Measurements from ENCODE around the gene ETFDH.
A peak's percentile ranks its signal among the peaks of the same experiment; 100 is the strongest.
"Not testable (repeated sequence)": the region's sequence is repeated elsewhere in the genome, so short reads cannot be mapped to it uniquely, and the experiment has no call there.

Gene ETFDH

DNA sequence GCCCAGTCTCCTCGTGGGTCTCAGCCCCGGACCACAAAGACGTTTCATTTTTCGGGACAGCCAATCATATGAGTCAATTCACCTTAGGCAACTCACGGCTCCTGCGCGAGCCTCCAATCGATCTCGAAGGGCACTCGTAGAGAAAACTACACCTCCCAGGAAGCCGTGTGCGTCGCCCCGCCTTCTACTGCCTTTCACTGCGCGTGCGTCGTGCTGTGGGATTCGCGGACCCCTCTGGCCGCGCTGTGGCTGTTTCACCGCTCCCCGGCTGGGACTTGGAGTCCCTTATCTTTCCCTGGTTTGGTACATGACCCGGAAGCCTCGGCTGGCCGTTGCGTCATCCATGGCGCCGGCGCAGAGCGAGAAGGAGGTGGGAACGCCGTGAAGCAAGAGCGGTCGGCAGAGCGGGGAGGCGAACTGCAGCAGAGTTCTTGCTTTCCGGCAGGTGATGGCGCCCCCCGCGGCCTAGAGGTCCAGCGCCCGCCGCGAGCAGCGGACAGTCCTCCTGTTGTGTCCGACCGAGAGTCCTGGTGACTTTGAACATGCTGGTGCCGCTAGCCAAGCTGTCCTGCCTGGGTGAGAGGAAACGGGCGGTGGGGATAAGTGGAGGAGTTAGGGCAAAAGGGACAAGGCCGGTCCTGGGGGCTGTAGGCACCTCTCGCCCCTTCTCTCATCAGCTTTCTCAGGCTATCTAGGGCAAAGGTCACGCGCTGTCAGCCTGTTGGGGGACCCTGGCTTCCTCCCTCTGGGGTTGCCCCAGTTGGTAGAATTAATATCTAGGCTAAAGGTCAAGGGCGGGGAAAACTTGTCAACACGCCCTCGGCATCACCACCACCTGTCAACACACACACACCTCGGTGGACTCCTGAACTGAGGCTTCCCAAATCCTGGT is at the start of gene ETFDH:
Gene ETFDH (plus strand): TSS at position 382 of the 892 bp plus-strand sequence. CDS start 161 bp downstream, at position 543.
- peak; percentile 86 to 95 for DNase-seq (ENCODE audit: low read depth in 2 of 2)

DNA sequence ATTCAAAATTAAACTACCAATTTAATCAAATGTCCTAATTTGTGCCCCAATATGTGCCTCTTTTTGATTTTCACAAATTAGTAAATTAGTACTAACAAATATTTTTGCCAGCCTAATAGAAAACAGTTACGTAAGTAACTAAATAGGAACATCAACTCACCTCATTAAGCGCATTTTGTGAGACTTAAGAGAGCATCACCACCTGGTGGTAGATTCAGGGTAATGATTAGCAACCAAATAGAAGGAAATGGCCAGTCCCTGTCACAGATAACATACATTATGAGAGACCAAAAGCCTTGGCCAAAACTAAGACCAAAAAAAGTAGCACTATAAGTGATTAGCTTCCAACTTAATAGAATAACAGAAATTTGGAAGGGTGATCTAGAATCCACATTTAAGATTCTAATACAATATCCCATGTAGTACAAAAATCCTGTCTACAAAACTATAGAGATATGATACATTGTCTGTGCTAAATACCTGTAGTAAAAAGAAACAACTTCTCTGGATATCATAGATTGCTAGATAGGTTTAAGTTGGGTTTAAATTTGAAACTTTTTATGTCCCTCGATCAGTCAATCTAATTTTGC is 47.1 kb upstream of the ETFDH start:
- no peak for DNase-seq (ENCODE audit: low read depth in 2 of 2)

DNA sequence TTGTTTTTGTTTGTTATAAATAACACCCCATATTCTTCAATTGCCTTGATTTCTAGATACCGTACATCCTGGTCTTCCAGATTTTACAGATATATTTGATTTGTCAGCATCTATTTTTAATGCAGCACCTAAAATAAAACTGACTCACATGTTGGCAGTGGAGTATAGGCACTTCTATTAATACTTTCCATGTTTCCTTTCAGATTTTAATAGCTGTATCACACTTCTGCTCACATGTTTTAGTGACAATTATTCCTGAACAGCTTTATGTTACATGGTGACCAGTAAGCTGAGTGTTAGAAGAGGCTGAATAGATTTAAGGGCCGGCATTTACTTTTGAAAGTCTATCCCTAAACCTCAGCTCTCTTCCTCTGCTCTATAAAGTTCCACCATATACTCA is 46.6 kb upstream of the ETFDH start:
- DNase-seq (ENCODE audit: low read depth in 2 of 2) = no peak

GRCh38 chr4:158630893-158631292 is 41.2 kb upstream of the ETFDH start:
- no peak for DNase-seq (ENCODE audit: low read depth in 2 of 2)

GRCh38 chr4:158636619-158637018 is 35.5 kb upstream of the ETFDH start:
- no peak for DNase-seq (ENCODE audit: low read depth in 2 of 2)

- DNase-seq (ENCODE audit: low read depth in 2 of 2) = no peak
These were observed 27.7 kb upstream of the ETFDH start for GRCh38 chr4:158644356-158644755.

- no peak for DNase-seq (ENCODE audit: low read depth in 2 of 2)
These were observed 27.3 kb upstream of the ETFDH start for GRCh38 chr4:158644760-158645159.

GRCh38 chr4:158649111-158649680 is 22.9 kb upstream of the ETFDH start:
- DNase-seq (ENCODE audit: low read depth in 2 of 2) = no peak

DNA sequence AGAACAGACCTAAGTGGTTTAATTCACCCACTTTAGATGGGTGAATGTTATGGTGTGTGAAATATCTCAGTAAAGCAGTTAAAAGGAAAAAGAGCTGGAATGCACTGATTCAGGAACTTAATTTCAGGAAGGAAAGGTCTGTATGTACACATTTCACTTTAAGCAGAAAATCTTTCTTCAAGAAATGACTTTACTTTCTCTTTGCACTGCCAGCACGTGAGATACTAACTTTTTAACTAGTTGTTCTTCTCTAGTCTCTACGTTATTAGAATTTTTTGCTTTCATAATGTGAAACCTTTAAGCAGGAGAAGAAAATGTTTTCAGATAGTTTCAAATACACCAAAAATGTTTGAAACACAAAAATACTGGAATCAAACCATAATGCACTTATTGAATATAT is 19.2 kb upstream of the ETFDH start:
- no peak for DNase-seq (ENCODE audit: low read depth in 2 of 2)

GRCh38 chr4:158656439-158656838 is 15.7 kb upstream of the ETFDH start:
- DNase-seq (ENCODE audit: low read depth in 2 of 2) = no peak

- DNase-seq (ENCODE audit: low read depth in 2 of 2) = no peak
These were observed 14.8 kb upstream of the ETFDH start for GRCh38 chr4:158657291-158657690.

- DNase-seq (ENCODE audit: low read depth in 2 of 2) = not testable (repeated sequence)
These were observed 8.8 kb upstream of the ETFDH start for GRCh38 chr4:158663255-158663654.

- not testable (repeated sequence) for DNase-seq (ENCODE audit: low read depth in 2 of 2)
These were observed 8.1 kb upstream of the ETFDH start for GRCh38 chr4:158663707-158664625.

DNA sequence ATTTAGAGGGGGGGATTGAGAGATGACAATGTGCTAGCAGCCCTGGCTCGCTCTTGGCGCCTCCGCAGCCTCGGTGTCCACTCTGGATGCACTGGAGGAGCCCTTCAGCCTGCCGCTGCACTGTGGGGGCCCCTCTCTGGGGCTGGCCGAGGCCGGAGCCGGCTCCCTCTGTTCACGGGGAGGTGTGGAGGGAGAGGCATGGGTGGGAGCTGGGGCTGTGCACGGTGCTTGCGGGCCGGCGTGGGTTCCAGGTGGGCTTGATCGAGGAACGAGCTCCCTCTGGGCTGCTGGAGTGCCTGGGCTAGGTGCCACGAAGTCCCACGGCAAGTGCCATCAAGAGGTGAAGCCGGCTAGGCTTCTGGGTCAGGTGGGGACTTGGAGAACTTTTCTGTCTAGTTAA is 7.3 kb upstream of the ETFDH start:
- DNase-seq (ENCODE audit: low read depth in 2 of 2) = no peak

- no peak for DNase-seq (ENCODE audit: low read depth in 2 of 2)
These were observed 5.2 kb upstream of the ETFDH start for GRCh38 chr4:158666892-158667291.

- no peak for DNase-seq (ENCODE audit: low read depth in 2 of 2)
These were observed 4.4 kb upstream of the ETFDH start for GRCh38 chr4:158667651-158668198.

DNA sequence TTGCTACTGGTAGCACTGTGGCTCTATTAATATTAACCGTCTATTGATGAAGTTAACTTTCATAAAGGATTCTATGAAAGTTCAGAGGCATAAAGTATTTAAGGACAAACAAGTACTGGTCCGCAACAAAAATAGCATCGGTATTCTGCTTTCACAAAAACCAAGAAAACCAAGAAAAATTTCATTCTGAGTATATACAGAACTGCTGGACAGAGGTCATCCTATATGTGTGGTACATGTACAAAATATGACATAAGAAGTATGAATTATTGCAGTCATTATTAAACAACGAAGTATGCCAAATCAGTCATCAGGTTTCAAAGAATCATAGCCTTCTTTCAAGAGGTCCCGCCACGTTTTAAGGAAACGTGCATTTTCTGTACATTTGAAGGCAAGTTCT is 2.8 kb upstream of the ETFDH start:
- DNase-seq (ENCODE audit: low read depth in 2 of 2) = no peak

- DNase-seq (ENCODE audit: low read depth in 2 of 2) = peak in 1 of 2 donors; percentile 41
These were observed 976 bp upstream of the ETFDH start for GRCh38 chr4:158670975-158671664.

- no peak for DNase-seq (ENCODE audit: low read depth in 2 of 2)
These were observed 506 bp upstream of the ETFDH start, which contains the start of gene C4orf46 for GRCh38 chr4:158671665-158671914. C4orf46 (minus strand) TSS chr4:158671887; CDS start chr4:158671801, 86 bp downstream.

- no peak for DNase-seq (ENCODE audit: low read depth in 2 of 2)
These were observed 1.5 kb downstream of the ETFDH start for GRCh38 chr4:158673633-158674032.

GRCh38 chr4:158676076-158676475 is 4.0 kb downstream of the ETFDH start:
- no peak for DNase-seq (ENCODE audit: low read depth in 2 of 2)

All from stimulated activated CD4-positive, alpha-beta T cell treated with anti-CD3 and anti-CD28 coated beads, Interleukin-1b, Interleukin-23, amount 100 ng/mL, for 1 hour (primary cell).